OCI-LY3 (cell line): ENCODE data around the gene KLF16.

Experiments used
- EZH2phosphoT487 ChIP-seq: fragments of 200-600 bp; shearing (Covaris generic); IDR thresholded peaks from 2 replicates; pipeline ENCODE4 v1.6.1; 2018; ENCODE audit warnings: antibody characterized with exemption, mixed run types, low read depth
- TF ChIP-seq, protein P1 (sequence below): fragments of 200-600, 300-600 bp; sonication (generic); IDR thresholded peaks from 2 replicates; pipeline ENCODE4 v1.5.1; 2014; ENCODE audit warnings: antibody characterized with exemption, low read length, low read depth

DNA sequence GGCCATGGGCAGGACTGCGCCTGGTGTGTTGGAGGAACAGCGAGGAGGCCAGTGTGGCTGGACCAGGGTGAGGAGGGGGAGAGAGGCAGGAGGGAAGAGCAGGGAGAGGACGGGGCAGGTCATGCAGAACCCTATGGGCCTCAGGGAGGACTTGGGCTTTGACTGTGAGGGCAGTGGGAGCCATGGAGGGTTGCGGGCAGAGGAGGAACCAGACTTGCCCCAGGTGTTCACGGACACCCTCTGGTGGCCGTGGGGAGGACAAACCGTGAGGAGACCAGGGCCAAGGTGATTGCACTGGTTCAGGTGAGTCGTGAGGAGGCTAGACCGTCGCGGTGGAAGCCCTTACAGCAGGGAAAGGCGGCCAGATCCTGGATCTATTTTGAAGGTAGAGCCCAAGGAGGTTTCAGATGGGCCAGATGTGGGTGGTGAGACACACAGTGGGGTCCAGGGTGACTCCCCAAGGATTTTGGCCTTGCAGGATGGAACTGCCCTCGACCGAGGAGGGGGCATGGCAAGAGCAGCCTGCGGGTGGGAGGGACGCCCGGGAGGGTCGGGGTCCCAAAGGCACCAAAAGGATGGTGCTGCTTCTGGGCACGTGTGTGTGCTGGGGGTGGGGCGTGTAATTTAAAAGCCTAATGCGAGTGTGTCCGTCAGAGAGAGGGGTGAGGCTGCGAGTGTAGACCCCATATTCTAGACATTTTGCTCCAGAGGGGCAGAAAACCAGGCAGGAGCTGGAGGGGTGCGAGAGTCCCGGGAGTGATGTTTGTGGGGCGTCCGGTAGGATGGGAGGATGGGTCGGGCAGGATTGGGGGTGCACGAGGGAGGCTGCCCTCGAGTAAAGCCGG lies 12.3 kb downstream of the KLF16 start:
- TF ChIP-seq, protein P1, sequence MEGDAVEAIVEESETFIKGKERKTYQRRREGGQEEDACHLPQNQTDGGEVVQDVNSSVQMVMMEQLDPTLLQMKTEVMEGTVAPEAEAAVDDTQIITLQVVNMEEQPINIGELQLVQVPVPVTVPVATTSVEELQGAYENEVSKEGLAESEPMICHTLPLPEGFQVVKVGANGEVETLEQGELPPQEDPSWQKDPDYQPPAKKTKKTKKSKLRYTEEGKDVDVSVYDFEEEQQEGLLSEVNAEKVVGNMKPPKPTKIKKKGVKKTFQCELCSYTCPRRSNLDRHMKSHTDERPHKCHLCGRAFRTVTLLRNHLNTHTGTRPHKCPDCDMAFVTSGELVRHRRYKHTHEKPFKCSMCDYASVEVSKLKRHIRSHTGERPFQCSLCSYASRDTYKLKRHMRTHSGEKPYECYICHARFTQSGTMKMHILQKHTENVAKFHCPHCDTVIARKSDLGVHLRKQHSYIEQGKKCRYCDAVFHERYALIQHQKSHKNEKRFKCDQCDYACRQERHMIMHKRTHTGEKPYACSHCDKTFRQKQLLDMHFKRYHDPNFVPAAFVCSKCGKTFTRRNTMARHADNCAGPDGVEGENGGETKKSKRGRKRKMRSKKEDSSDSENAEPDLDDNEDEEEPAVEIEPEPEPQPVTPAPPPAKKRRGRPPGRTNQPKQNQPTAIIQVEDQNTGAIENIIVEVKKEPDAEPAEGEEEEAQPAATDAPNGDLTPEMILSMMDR, result peak; percentile 35
- TF ChIP-seq EZH2phosphoT487, result no peak
